Pulmonary artery endothelial cell (primary cell): ENCODE data around the gene SLC1A6. TPM values are rescaled to one million over a fixed set of nuclear protein-coding genes. Genes with fewer than 3 reads are reported as not detected.
"Not testable (repeated sequence)": the region's sequence is repeated elsewhere in the genome, so short reads cannot be mapped to it uniquely, and the experiment has no call there.

Experiments used
- DNase-seq: peaks from one replicate; pipeline ENCODE4 v3.0.0-alpha.2; 2011; ENCODE audit warnings: low read depth, low spot score
- total RNA-seq: library from RNA; depleted of rRNA; stranded (reverse); fragments of >200 nt; gene quantifications from 2 replicates; pipeline ENCODE4 v1.2.3, GENCODE V29; 2014

Gene SLC1A6
- not detected in 2 replicates for total RNA-seq

- no peak for DNase-seq
These were observed at the start of gene SLC1A6 for GRCh38 chr19:14979476-14980255. Gene SLC1A6 (minus strand): TSS chr19:14979864. CDS start chr19:14972910, 6,954 bp downstream.

- DNase-seq = no peak
These were observed 48.8 kb upstream of the SLC1A6 start for GRCh38 chr19:15028490-15028889.

- no peak for DNase-seq
These were observed 45.6 kb upstream of the SLC1A6 start for GRCh38 chr19:15025217-15025616.

- DNase-seq = no peak
These were observed 43.1 kb upstream of the SLC1A6 start for GRCh38 chr19:15022752-15023151.

DNA sequence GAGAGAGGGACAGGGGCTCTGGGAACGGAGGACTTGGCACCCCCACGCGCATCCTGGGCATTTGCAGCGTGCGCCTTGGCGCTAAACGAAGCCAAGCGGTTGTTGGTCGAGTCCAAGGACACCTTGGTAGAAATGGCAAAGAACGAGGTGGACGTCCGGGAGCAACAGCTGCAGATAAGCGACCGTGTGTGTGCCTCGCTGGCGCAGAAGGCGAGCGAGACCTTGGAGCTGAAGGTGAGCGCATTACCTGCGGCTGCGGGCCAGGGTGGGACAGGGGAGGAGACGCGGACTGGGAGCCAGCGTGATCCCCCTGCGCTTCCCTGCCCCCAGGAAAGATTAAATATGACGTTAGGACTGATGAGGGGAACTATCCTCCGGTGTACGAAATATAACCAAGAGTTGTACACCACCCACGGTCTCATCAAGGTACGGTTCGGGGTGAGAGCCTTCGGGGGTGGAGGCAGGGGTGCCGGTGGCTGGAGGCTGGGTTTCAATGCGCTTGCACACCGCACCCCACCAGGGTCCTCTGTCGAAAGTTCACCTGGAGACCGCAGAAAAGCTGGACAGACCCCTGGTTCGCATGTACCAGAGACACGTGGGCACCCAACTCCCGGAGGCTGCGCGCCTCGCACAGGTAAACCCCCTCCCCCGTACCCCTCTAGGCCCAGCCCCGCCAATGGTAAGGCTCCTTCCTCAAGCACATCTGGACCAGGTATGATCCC, 41.8 kb upstream of the SLC1A6 start:
- no peak for DNase-seq

DNA sequence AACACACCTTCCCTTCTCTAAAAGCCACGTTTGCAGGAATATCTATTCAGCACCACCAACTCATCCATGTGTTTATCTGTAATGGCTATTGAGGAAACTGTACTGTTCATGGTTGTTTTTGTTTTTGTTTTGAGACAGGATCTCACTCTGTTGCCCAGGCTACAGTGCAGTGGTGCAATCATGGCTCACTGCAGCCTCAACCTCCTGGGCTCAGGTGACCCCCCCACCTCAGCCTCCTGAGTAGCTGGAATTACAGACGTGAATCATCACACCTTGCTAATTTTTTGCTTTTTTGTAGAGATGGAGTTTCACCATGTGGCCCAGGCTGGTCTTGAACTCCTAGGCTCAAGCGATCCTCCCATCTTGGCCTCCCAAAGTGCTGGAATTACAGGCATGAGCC, 39.2 kb upstream of the SLC1A6 start:
- not testable (repeated sequence) for DNase-seq

GRCh38 chr19:15015946-15016542, 36.4 kb upstream of the SLC1A6 start:
- DNase-seq = no peak

DNA sequence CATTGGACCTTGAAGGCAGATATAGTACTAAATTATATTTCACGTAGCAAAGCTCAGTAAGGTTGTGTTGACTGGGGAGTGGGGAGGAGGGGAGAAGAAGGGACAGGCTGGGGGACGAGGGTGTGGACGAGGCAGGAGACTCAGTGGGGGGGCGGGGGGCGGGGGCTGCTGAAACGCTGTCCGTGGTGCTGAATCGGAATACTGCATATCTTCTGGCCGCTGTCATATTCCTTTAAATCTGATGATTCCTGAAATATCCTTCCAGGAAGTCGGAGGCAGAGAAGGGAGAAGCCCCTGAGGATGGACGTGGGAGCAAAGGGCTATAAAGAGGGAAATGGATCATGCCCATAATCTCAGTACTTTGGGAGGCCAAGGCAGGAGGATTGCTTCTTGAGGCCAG, 34.9 kb upstream of the SLC1A6 start:
- DNase-seq = no peak

- DNase-seq = no peak
These were observed 31.0 kb upstream of the SLC1A6 start for GRCh38 chr19:15010501-15011300.

DNA sequence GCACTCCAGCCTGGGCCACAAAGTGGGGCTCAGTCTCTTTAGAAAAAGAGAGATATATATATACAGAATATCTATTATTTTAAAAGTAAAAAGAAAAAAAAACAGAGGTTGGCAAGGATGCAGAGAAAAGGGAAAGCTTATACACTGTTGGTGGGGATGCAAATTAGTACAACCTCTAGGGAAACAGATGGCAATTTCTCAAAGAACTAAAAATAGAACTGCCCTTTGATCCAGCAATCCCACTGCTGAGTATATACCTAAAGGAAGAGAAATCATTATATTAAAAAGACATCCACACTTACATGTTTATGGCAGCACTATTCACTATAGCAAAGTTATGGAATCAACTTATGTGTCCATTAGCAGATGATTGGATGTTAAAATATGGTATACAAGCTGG, 28.6 kb upstream of the SLC1A6 start:
- DNase-seq = no peak

GRCh38 chr19:14997981-14998380, 18.3 kb upstream of the SLC1A6 start:
- no peak for DNase-seq

DNA sequence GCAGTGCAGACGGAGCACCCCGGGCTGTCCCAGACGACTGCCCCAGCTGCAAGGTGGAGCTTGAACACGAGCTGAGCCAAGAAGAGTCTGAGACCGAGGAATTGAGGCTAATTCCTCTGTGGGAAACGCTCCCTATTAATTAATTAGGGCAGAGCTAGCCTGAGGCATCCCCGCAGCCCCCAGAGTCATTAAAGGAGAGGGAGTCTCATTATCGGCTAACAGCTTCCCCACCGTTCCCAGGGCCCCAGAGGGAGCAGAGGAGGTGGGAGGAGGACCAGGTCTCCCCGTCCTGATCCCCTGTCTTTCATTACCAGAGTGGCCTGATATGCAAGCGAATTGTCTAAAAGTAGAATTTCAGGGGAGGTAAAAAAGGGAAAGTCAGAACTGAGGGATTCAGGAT, 13.1 kb upstream of the SLC1A6 start:
- DNase-seq = no peak

DNA sequence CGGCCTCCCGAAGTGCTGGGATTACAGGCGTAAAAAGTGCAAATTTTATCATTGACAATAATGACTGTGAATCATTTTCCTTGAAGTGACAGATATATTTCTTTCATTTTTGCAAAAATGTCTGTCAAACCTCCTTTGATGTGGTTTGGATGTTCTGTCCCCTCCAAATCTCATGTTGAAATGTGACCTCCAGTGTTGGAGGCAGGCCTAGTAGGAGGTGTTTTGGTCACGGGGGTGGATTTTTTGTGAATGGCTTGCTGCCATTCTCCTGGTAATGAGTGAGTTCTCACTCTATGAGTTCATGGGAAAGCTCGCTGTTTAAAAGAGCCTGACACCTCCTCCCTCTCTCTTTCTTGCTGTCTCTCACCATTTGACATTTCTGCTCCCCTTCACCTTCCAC, 5.5 kb upstream of the SLC1A6 start:
- no peak for DNase-seq

DNA sequence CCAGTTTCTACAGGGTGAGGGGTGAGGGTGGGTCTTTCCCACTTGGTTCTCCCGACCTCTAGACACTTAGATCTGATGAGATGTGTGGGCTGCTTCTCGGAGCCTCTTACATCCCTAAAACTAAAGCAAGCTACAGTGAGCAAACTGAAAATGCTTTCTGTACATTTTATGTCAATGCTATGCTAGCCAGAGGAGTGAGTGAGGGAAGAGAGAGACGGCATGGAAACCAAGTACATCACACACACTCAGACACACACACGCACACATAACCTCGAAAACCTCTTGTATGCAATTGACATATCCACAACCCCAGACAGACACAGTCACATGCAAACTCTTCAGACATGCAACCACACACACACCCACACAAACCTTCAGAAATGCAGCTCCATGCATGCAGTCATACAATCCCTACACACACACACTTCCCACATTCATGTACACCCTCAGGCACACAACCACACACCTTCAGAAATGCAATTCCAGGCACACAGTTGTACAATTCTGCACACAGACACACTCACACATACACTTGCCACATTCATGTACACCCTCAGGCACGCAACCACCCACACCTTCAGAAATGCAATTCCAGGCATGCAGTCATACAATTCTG, 1.4 kb downstream of the SLC1A6 start:
- DNase-seq = no peak

- DNase-seq = no peak
These were observed 2.5 kb downstream of the SLC1A6 start for GRCh38 chr19:14977128-14977527.

- no peak for DNase-seq
These were observed 5.2 kb downstream of the SLC1A6 start for GRCh38 chr19:14974488-14974887.

DNA sequence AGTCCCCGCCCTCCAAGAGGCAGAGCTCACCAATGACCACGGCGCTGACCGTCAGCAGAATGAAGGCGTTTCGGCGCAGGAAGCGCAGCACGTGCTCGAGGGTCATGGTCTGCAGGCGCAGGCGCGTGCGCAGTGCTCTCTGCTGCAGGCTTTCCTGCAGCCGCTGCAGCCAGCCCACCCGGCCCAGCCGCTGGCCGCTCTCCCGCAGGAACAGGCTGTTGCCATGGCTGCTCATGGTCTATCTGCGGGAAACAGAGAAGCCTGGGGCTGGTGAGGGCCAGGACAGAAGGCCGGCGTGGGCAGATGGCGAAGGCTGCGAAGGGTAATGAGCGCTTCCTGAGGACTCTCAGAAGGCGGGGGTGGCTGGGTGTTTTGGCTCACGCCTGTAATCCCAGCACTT, 7.0 kb downstream of the SLC1A6 start:
- no peak for DNase-seq

- no peak for DNase-seq
These were observed 8.2 kb downstream of the SLC1A6 start for GRCh38 chr19:14971474-14971873.

- no peak for DNase-seq
These were observed 11.4 kb downstream of the SLC1A6 start for GRCh38 chr19:14968247-14968646.

GRCh38 chr19:14961956-14962685, 17.5 kb downstream of the SLC1A6 start:
- no peak for DNase-seq

GRCh38 chr19:14959263-14959662, 20.4 kb downstream of the SLC1A6 start:
- DNase-seq = no peak
